HEK293 (cell line): ENCODE data around the gene CCIN.

ENCODE experiments used
- CTCF ChIA-PET: fragments of 350-600 bp; formaldehyde crosslinking; extraction: SDS; loops from one replicate; lab custom pipeline; 2021; ENCODE audit warnings: antibody characterized with exemption; lab: Yijun Ruan, JAX
- POLR2A ChIA-PET: fragments of 300-600 bp; formaldehyde crosslinking; extraction: SDS; loops from one replicate; lab custom pipeline; 2020; ENCODE audit warnings: antibody characterized with exemption, inconsistent platforms; lab: Yijun Ruan, JAX
- H3K27ac ChIP-seq: fragments of 200-500 bp; sonication (Bioruptor generic); 2 replicates; pipeline ENCODE4 v1.5.1; 2014; ENCODE audit warnings: low read depth, low read length, control low read depth, inconsistent platforms; ENCODE audit errors: extremely low read depth
- H3K36me3 ChIP-seq, 2 experiments: fragments of 200-500 bp in 1 of 2; sonication (Bioruptor generic) in 1 of 2; 1 replicate in 1 of 2; 2 replicates in 1 of 2; pipeline ENCODE4 v1.5.1; 2014 to 2017; ENCODE audit warnings: inconsistent platforms in 2 of 2, low read length in 2 of 2; ENCODE audit not compliant: control insufficient read depth in 2 of 2, insufficient read depth in 1 of 2
- H3K4me1 ChIP-seq: fragments of 200-500 bp; sonication (Bioruptor generic); 2 replicates; pipeline ENCODE4 v1.5.1; 2014; ENCODE audit warnings: mild to moderate bottlenecking, low read length, inconsistent platforms; ENCODE audit not compliant: control insufficient read depth, insufficient read depth
- H3K4me3 ChIP-seq: 2 replicates; pipeline ENCODE4 v1.5.1; 2011; ENCODE audit warnings: low read depth, mild to moderate bottlenecking, control low read depth, low read length, moderate library complexity
- H3K9me3 ChIP-seq: fragments of 200-500 bp; sonication (Bioruptor generic); 2 replicates; pipeline ENCODE4 v1.5.1; 2014; ENCODE audit warnings: low read depth, low read length, inconsistent platforms; ENCODE audit not compliant: control insufficient read depth, insufficient read depth
- GLI2 ChIP-seq: fragments of 450-650 bp; formaldehyde crosslinking; IDR thresholded peaks from 2 replicates; pipeline ENCODE4; 2017; ENCODE audit warnings: missing biosample characterization, missing genetic modification characterization, low read depth, borderline replicate concordance
- KLF7 ChIP-seq: fragments of 450-650 bp; formaldehyde crosslinking; IDR thresholded peaks from 2 replicates; pipeline ENCODE4 v1.5.1; 2016; ENCODE audit warnings: missing biosample characterization, missing genetic modification characterization, borderline replicate concordance
- MZF1 ChIP-seq: fragments of 450-650 bp; formaldehyde crosslinking; IDR thresholded peaks from 2 replicates; pipeline ENCODE4 v1.5.1; 2017; ENCODE audit warnings: missing biosample characterization, missing genetic modification characterization, borderline replicate concordance
- SALL2 ChIP-seq: fragments of 450-650 bp; formaldehyde crosslinking; IDR thresholded peaks from 2 replicates; pipeline ENCODE4 v1.5.0; 2017; ENCODE audit warnings: missing biosample characterization, mild to moderate bottlenecking, missing genetic modification characterization, borderline replicate concordance
- ZNF211 ChIP-seq: fragments of 450-650 bp; formaldehyde crosslinking; IDR thresholded peaks from 2 replicates; pipeline ENCODE4 v1.5.1; 2016; ENCODE audit warnings: low read depth, missing biosample characterization, missing genetic modification characterization
- ZNF266 ChIP-seq: fragments of 450-650 bp; formaldehyde crosslinking; IDR thresholded peaks from 2 replicates; pipeline ENCODE4 v1.5.1; 2016; ENCODE audit warnings: missing biosample characterization, missing genetic modification characterization, low read depth
- ZNF324 ChIP-seq: fragments of 450-650 bp; formaldehyde crosslinking; IDR thresholded peaks from 2 replicates; pipeline ENCODE4 v1.5.1; 2016; ENCODE audit warnings: missing biosample characterization, missing genetic modification characterization
- ZNF701 ChIP-seq: fragments of 450-650 bp; formaldehyde crosslinking; IDR thresholded peaks from 2 replicates; pipeline ENCODE4 v1.5.1; 2016; ENCODE audit warnings: missing biosample characterization, missing genetic modification characterization
- ZNF747 ChIP-seq: fragments of 450-650 bp; formaldehyde crosslinking; IDR thresholded peaks from 2 replicates; pipeline ENCODE4 v1.5.1; 2016; ENCODE audit warnings: missing biosample characterization, missing genetic modification characterization
- TF ChIP-seq, protein P1 (sequence below): sonication (generic); formaldehyde crosslinking; IDR thresholded peaks from 2 replicates; pipeline ENCODE4 v1.8.1; 2022; ENCODE audit warnings: mild to moderate bottlenecking, moderate library complexity, missing genetic modification reagents
- TF ChIP-seq, protein P2 (sequence below): fragments of 450-650 bp; formaldehyde crosslinking; IDR thresholded peaks from 2 replicates; pipeline ENCODE4 v1.5.1; 2016; ENCODE audit warnings: missing biosample characterization, missing genetic modification characterization
- TF ChIP-seq, protein P3 (sequence below): fragments of 450-650 bp; formaldehyde crosslinking; conservative IDR thresholded peaks from 2 replicates; pipeline ENCODE4 v1.5.1; 2016; ENCODE audit warnings: low read depth, missing biosample characterization, missing genetic modification characterization
- TF ChIP-seq, protein P4 (sequence below): fragments of 450-650 bp; formaldehyde crosslinking; IDR thresholded peaks from 2 replicates; pipeline ENCODE4 v1.5.1; 2016; ENCODE audit warnings: missing biosample characterization, missing genetic modification characterization
- TF ChIP-seq, protein P5 (sequence below): fragments of 450-650 bp; formaldehyde crosslinking; IDR thresholded peaks from 2 replicates; pipeline ENCODE4; 2016; ENCODE audit warnings: missing biosample characterization, missing genetic modification characterization
- TF ChIP-seq, protein P6 (sequence below): IDR thresholded peaks from 2 replicates; pipeline ENCODE4 v1.6.1; 2011; ENCODE audit warnings: mild to moderate bottlenecking, low read depth, low read length, borderline replicate concordance

CCIN gene

DNA sequence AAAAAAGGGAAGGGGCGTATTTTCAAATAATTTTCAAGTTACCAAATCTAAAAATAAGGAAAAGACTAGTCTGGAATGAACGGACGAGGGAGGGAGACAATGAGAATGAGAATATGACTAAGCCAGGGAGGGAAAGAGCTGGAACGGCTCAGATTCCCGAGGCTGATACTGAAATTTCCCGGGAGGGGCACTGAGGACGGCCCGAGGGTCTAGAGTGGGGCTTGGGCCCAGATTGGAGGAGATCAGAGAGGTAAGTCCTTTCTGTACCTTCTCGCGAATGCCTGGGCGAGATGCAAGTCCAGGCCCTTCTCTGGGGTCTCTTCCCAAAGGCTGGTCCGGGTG is 3.4 kb upstream of the CCIN start:
- ChIA-PET CTCF (interaction anchor here (0.6 to 8.2 kb wide), 18 partner anchors 10 to 295 kb away, joined by 3 to 172 read pairs (median 5); partner anchors contain the start of genes CLTA and GLIPR2), POLR2A (interaction anchor here (1.1 to 1.6 kb wide), 2 partner anchors 25 to 29 kb away, joined by 6 read pairs; partner anchors contain the start of genes CLTA and GLIPR2)
- Histone ChIP-seq H3K9me3 (no peaks in the 10 kb centered on the region), H3K4me1 (peaks cover 4% of the 10 kb centered on the region; the same call in 1 of the 2 replicates), H3K36me3 (no peaks in the 10 kb centered on the region), H3K4me3 (no peak overlapping the region), H3K27ac (no peak overlapping the region)
- no peak for TF ChIP-seq ZNF747 (tag by site-specific recombination)
- TF ChIP-seq ZNF701: no peak
- TF ChIP-seq, protein P1, sequence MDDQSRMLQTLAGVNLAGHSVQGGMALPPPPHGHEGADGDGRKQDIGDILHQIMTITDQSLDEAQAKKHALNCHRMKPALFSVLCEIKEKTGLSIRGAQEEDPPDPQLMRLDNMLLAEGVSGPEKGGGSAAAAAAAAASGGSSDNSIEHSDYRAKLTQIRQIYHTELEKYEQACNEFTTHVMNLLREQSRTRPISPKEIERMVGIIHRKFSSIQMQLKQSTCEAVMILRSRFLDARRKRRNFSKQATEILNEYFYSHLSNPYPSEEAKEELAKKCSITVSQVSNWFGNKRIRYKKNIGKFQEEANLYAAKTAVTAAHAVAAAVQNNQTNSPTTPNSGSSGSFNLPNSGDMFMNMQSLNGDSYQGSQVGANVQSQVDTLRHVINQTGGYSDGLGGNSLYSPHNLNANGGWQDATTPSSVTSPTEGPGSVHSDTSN (CRISPR knock-in tag): no peak
- TF ChIP-seq, protein P2, sequence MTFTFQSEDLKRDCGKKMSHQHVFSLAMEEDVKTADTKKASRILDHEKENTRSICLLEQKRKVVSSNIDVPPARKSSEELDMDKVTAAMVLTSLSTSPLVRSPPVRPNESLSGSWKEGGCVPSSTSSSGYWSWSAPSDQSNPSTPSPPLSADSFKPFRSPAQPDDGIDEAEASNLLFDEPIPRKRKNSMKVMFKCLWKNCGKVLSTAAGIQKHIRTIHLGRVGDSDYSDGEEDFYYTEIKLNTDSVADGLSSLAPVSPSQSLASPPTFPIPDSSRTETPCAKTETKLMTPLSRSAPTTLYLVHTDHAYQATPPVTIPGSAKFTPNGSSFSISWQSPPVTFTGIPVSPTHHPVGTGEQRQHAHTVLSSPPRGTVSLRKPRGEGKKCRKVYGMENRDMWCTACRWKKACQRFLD: no peak
- TF ChIP-seq SALL2 (tag by site-specific recombination): no peak
- TF ChIP-seq ZNF211 (tag by site-specific recombination): no peak
- no peak for TF ChIP-seq GLI2 (tag by site-specific recombination)
- TF ChIP-seq, protein P3, sequence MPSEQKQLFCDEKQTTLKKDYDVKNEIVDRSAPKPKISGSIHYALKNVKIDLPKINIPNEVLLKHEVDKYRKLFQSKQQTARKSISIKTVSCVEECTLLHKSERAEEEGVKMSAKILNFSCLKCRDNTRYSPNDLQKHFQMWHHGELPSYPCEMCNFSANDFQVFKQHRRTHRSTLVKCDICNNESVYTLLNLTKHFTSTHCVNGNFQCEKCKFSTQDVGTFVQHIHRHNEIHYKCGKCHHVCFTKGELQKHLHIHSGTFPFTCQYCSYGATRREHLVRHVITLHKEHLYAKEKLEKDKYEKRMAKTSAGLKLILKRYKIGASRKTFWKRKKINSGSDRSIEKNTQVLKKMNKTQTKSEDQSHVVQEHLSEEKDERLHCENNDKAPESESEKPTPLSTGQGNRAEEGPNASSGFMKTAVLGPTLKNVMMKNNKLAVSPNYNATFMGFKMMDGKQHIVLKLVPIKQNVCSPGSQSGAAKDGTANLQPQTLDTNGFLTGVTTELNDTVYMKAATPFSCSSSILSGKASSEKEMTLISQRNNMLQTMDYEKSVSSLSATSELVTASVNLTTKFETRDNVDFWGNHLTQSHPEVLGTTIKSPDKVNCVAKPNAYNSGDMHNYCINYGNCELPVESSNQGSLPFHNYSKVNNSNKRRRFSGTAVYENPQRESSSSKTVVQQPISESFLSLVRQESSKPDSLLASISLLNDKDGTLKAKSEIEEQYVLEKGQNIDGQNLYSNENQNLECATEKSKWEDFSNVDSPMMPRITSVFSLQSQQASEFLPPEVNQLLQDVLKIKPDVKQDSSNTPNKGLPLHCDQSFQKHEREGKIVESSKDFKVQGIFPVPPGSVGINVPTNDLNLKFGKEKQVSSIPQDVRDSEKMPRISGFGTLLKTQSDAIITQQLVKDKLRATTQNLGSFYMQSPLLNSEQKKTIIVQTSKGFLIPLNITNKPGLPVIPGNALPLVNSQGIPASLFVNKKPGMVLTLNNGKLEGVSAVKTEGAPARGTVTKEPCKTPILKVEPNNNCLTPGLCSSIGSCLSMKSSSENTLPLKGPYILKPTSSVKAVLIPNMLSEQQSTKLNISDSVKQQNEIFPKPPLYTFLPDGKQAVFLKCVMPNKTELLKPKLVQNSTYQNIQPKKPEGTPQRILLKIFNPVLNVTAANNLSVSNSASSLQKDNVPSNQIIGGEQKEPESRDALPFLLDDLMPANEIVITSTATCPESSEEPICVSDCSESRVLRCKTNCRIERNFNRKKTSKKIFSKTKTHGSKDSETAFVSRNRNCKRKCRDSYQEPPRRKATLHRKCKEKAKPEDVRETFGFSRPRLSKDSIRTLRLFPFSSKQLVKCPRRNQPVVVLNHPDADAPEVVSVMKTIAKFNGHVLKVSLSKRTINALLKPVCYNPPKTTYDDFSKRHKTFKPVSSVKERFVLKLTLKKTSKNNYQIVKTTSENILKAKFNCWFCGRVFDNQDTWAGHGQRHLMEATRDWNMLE (tag by site-specific recombination): no peak
- TF ChIP-seq, protein P4, sequence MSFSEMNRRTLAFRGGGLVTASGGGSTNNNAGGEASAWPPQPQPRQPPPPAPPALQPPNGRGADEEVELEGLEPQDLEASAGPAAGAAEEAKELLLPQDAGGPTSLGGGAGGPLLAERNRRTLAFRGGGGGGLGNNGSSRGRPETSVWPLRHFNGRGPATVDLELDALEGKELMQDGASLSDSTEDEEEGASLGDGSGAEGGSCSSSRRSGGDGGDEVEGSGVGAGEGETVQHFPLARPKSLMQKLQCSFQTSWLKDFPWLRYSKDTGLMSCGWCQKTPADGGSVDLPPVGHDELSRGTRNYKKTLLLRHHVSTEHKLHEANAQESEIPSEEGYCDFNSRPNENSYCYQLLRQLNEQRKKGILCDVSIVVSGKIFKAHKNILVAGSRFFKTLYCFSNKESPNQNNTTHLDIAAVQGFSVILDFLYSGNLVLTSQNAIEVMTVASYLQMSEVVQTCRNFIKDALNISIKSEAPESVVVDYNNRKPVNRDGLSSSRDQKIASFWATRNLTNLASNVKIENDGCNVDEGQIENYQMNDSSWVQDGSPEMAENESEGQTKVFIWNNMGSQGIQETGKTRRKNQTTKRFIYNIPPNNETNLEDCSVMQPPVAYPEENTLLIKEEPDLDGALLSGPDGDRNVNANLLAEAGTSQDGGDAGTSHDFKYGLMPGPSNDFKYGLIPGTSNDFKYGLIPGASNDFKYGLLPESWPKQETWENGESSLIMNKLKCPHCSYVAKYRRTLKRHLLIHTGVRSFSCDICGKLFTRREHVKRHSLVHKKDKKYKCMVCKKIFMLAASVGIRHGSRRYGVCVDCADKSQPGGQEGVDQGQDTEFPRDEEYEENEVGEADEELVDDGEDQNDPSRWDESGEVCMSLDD (tag by site-specific recombination): no peak
- TF ChIP-seq KLF7 (tag by site-specific recombination): no peak
- TF ChIP-seq ZNF324 (tag by site-specific recombination): no peak
- TF ChIP-seq MZF1 (tag by site-specific recombination): no peak
- TF ChIP-seq, protein P5, sequence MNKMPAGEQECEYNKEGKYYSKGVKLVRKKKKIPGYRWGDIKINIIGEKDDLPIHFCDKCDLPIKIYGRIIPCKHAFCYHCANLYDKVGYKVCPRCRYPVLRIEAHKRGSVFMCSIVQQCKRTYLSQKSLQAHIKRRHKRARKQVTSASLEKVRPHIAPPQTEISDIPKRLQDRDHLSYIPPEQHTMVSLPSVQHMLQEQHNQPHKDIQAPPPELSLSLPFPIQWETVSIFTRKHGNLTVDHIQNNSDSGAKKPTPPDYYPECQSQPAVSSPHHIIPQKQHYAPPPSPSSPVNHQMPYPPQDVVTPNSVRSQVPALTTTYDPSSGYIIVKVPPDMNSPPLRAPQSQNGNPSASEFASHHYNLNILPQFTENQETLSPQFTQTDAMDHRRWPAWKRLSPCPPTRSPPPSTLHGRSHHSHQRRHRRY (tag by site-specific recombination): no peak
- TF ChIP-seq ZNF266 (tag by site-specific recombination): no peak
- TF ChIP-seq, protein P6, sequence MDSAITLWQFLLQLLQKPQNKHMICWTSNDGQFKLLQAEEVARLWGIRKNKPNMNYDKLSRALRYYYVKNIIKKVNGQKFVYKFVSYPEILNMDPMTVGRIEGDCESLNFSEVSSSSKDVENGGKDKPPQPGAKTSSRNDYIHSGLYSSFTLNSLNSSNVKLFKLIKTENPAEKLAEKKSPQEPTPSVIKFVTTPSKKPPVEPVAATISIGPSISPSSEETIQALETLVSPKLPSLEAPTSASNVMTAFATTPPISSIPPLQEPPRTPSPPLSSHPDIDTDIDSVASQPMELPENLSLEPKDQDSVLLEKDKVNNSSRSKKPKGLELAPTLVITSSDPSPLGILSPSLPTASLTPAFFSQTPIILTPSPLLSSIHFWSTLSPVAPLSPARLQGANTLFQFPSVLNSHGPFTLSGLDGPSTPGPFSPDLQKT: no peak
